Thyroid gland (tissue), 4 donors: ENCODE results near the gene ATF3. TPM values are rescaled to one million over a fixed set of nuclear protein-coding genes. Genes with fewer than 3 reads are reported as not detected.

ENCODE experiments used
- DNase-seq, 2 donors: peaks; one replicate each; pipeline ENCODE4 v3.0.0-alpha.2; 2019
- H3K27ac ChIP-seq, 3 donors: fragments of 200-600 bp; sonication (generic); 1 replicate in 2 of 3; 2 replicates in 1 of 3; pipeline ENCODE4 v1.5.1; 2016 to 2019; ENCODE audit warnings: mild to moderate bottlenecking in 1 of 3, moderate library complexity in 1 of 3
- H3K27me3 ChIP-seq: fragments of 200-600 bp; sonication (generic); one replicate; pipeline ENCODE4 v1.5.1; 2019
- H3K36me3 ChIP-seq, 2 donors: fragments of 200-600 bp; sonication (generic); one replicate each; pipeline ENCODE4 v1.5.1; 2016 to 2019
- H3K4me1 ChIP-seq, 2 donors: fragments of 200-600 bp; sonication (generic); one replicate each; pipeline ENCODE4 v1.5.1; 2017 to 2019
- H3K4me3 ChIP-seq, 3 donors: fragments of 200-600 bp; sonication (generic); replicated peaks in 1 of 3; 1 replicate in 2 of 3; 2 replicates in 1 of 3; pipeline ENCODE4 v1.5.1; 2016; ENCODE audit warnings: mild to moderate bottlenecking in 1 of 3
- H3K9me3 ChIP-seq: fragments of 200-600 bp; sonication (generic); one replicate; pipeline ENCODE4 v1.5.1; 2017
- POLR2A ChIP-seq, 2 donors: fragments of 450-650 bp; IDR thresholded peaks; one replicate each; pipeline ENCODE4 v1.6.1; 2017; ENCODE audit warnings: antibody characterized with exemption in 2 of 2, mild to moderate bottlenecking in 2 of 2, moderate library complexity in 1 of 2
- WGBS, 2 donors: methylation state at CpG; one replicate each; pipeline ENCODE4 v1.1.5; 2017; 5-methylcytosine and 5-hydroxymethylcytosine counted together
- intact Hi-C: fragments of 100-400 bp; cut with DNase I; formaldehyde crosslinking; loops from one replicate; pipeline ENCODE4 v1.15.1; 2023
- total RNA-seq, 4 donors: library from RNA; depleted of rRNA; stranded (reverse); fragments of >200 nt; gene quantifications; one replicate each; pipeline ENCODE4 v1.2.3, GENCODE V29; 2016
- TF ChIP-seq, protein P1 (sequence below), 6 experiments: fragments of 200-600 bp in 3 of 6; fragments of 450-650 bp in 3 of 6; sonication (generic) in 3 of 6; IDR thresholded peaks; one replicate each; pipeline ENCODE4 v1.5.1; 2016 to 2019; ENCODE audit warnings: antibody characterized with exemption in 6 of 6, mild to moderate bottlenecking in 2 of 6, inconsistent platforms in 1 of 6, moderate library complexity in 1 of 6

ATF3 gene
- total RNA-seq, 4 donors from 2014 or later = 9.2 to 21.2 (median 14.7) TPM

DNA sequence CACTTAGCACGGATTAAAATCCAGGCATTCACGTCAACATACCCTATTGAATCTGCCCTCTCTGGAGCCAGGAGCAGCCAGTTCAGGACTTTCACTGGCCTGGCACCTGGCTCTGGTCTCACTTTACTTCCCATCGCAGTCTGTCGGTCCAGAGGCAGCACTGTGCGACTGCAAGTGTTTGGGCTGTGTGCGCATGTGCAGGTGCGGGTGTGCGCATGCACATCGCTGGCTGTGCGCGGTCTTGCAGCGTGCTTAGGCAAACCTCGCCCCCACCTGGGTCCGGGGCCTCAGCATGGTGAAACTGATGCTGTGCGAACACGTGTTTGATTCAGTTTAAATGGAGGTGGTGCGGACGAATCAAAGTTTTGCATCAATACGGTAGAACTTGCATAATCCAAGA lies 38.0 kb downstream of the ATF3 start:
- Histone ChIP-seq H3K27ac (no peak overlapping the region), H3K27me3 (no peaks in the 10 kb centered on the region), H3K4me1 (peaks cover 4 to 5% of the 10 kb centered on the region in 2 donors), H3K4me3 (no peak overlapping the region), H3K36me3 (no peaks in the 10 kb centered on the region), H3K9me3 (no peaks in the 10 kb centered on the region)
- intact Hi-C loops = no loop called here
- WGBS, 2 donors = 89 to 94% methylated on average over 14 to 19 of the region's 19 CpGs
- no peak for DNase-seq
- no peak for TF ChIP-seq POLR2A (IDR thresholded peaks at IDR 0.05)
- TF ChIP-seq, protein P1, sequence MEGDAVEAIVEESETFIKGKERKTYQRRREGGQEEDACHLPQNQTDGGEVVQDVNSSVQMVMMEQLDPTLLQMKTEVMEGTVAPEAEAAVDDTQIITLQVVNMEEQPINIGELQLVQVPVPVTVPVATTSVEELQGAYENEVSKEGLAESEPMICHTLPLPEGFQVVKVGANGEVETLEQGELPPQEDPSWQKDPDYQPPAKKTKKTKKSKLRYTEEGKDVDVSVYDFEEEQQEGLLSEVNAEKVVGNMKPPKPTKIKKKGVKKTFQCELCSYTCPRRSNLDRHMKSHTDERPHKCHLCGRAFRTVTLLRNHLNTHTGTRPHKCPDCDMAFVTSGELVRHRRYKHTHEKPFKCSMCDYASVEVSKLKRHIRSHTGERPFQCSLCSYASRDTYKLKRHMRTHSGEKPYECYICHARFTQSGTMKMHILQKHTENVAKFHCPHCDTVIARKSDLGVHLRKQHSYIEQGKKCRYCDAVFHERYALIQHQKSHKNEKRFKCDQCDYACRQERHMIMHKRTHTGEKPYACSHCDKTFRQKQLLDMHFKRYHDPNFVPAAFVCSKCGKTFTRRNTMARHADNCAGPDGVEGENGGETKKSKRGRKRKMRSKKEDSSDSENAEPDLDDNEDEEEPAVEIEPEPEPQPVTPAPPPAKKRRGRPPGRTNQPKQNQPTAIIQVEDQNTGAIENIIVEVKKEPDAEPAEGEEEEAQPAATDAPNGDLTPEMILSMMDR (IDR thresholded peaks at IDR 0.05) = no peak

DNA sequence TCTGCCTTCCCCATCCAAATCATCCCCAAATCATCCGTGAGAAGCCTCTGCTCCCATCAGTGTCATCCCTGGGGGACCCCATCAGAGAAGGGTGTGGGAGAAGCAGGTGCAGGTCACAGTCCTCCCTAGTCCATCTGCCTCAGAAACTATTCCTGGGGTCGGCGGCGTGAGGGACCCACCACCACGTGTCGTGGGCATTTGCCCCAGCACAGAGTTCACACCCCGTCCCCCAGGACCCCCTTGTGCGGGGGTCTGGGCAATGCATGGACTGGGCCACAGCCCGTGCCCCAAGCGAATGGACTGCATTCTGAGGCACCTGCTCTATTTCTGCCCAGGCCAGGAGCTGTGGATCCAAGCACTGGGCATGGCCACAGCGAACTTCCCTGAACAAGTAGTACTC lies 38.4 kb downstream of the ATF3 start:
- DNase-seq = no peak
- TF ChIP-seq POLR2A (IDR thresholded peaks at IDR 0.05) = no peak
- TF ChIP-seq, protein P1 (IDR thresholded peaks at IDR 0.05) = no peak
- intact Hi-C loops = no loop called here
- H3K4me3 ChIP-seq = no peak overlapping the region
- H3K9me3 ChIP-seq = no peaks in the 10 kb centered on the region
- H3K27me3 ChIP-seq = no peaks in the 10 kb centered on the region
- no peaks in the 10 kb centered on the region for H3K36me3 ChIP-seq
- no peak overlapping the region for H3K27ac ChIP-seq
- H3K4me1 ChIP-seq = peaks cover 4 to 5% of the 10 kb centered on the region in 2 donors
- 91 to 92% methylated on average over 10 to 11 of the region's 11 CpGs for WGBS, 2 donors

DNA sequence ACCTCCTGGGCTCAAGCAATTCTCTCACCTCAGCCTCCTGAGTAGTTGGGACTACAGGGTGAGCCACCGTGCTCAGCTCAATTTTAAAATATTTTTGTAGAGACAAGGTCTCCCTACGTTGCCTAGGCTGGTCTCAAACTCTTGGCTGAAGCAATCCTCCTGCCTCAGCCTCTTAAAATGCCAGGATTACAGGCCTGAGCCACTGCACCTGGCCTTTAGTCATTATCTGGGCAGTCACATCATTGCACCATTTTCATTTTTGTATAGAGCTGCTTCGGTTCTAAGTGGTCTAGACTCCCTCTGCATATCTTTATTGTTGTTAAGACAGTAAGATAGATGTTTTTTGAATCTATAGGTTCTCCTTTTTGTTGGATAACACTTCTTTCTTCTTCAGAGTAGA lies 39.9 kb downstream of the ATF3 start:
- H3K36me3 ChIP-seq = no peaks in the 10 kb centered on the region
- peaks cover 4 to 5% of the 10 kb centered on the region in 2 donors for H3K4me1 ChIP-seq
- H3K9me3 ChIP-seq = no peaks in the 10 kb centered on the region
- TF ChIP-seq, protein P1 (IDR thresholded peaks at IDR 0.05) = no peak
- no peak for TF ChIP-seq POLR2A (IDR thresholded peaks at IDR 0.05)
- no peak overlapping the region for H3K4me3 ChIP-seq
- no peak for DNase-seq
- 86 to 92% methylated on average over 3 of the region's 3 CpGs for WGBS, 2 donors
- no peak overlapping the region for H3K27ac ChIP-seq
- intact Hi-C loops = no loop called here
- H3K27me3 ChIP-seq = no peaks in the 10 kb centered on the region

DNA sequence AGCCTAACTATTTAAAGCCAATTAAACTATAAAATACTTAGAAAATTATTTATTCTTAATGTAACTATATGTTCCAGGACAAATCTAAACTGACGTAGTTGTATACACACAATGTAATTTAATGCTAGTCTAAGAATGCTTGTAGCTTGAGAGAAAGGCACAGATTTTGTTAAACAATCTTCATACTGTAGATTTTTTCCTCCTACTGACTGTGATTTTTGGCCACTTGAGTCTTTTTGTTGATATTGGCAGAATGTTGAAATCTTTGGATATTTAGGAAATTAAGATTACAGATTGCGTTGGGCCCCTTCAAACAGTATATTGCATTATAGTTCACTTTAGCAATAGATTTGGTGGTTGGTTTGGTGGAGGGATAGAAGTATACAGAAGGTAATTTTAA lies 40.5 kb downstream of the ATF3 start:
- no peak for DNase-seq
- H3K4me1 ChIP-seq = peaks cover 4 to 5% of the 10 kb centered on the region in 2 donors
- no peak overlapping the region for H3K4me3 ChIP-seq
- 81 to 83% methylated on average over 2 of the region's 2 CpGs for WGBS, 2 donors
- no peaks in the 10 kb centered on the region for H3K36me3 ChIP-seq
- H3K9me3 ChIP-seq = no peaks in the 10 kb centered on the region
- no peak for TF ChIP-seq POLR2A (IDR thresholded peaks at IDR 0.05)
- TF ChIP-seq, protein P1 (IDR thresholded peaks at IDR 0.05) = no peak
- intact Hi-C loops = no loop called here
- no peaks in the 10 kb centered on the region for H3K27me3 ChIP-seq
- H3K27ac ChIP-seq = no peak overlapping the region

DNA sequence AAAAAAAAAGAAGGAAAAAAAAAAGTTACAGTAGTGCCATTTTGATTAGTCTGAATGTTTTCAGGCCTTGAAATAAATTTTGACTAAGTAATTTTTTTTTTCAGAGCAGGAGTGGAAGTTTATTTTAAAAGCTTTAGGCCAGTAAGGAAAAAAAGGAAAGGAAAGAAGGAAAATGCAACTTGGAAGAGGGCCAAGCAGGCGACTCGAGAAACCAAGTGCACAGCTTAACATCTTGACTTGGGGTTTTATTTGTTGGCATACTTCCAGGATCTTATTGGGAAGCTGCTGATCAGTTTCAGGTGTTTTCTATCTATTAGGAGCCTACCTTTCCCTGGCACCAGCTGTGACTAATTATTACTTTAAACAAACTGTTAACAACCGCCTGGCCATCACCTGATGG lies 41.7 kb downstream of the ATF3 start:
- intact Hi-C loops = no loop called here
- 33 to 35% methylated on average over 3 of the region's 3 CpGs for WGBS, 2 donors
- TF ChIP-seq, protein P1 (IDR thresholded peaks at IDR 0.05) = no peak
- TF ChIP-seq POLR2A (IDR thresholded peaks at IDR 0.05) = no peak

More for the DNA sequence above, 41.7 kb downstream of the ATF3 start:
- Histone ChIP-seq H3K4me1 (peaks cover 4 to 5% of the 10 kb centered on the region in 2 donors), H3K36me3 (no peaks in the 10 kb centered on the region), H3K9me3 (no peaks in the 10 kb centered on the region), H3K27ac (no peak overlapping the region), H3K27me3 (no peaks in the 10 kb centered on the region), H3K4me3 (no peak overlapping the region)
- DNase-seq = peak in 1 of 2 donors; percentile 18
